HepG2 (cell line): ENCODE data around the gene P2RX3. TPM values are rescaled to one million over a fixed set of nuclear protein-coding genes. Genes with fewer than 3 reads are reported as not detected.
A peak's percentile ranks its signal among the peaks of the same experiment; 100 is the strongest.

Experiments used
- AGO1 ChIP-seq: fragments of 200-400 bp; formaldehyde crosslinking; IDR thresholded peaks from 2 replicates; pipeline ENCODE4 v1.6.1; 2017; ENCODE audit warnings: mild to moderate bottlenecking, low read depth, low read length, moderate library complexity; ENCODE audit not compliant: poor library complexity, severe bottlenecking
- AHR ChIP-seq: IDR thresholded peaks from 2 replicates; pipeline ENCODE4 v1.6.1; 2018; ENCODE audit warnings: missing genetic modification reagents, missing compliant biosample characterization
- AKAP8 ChIP-seq: sonication (generic); formaldehyde crosslinking; IDR thresholded peaks from 2 replicates; pipeline ENCODE4 v1.5.1; 2020; ENCODE audit warnings: mild to moderate bottlenecking, missing genetic modification reagents
- BHLHE40 ChIP-seq: IDR thresholded peaks from 2 replicates; pipeline ENCODE4 v1.6.1; 2011; ENCODE audit warnings: low read length, improper control_type of control experiment
- CHD2 ChIP-seq: IDR thresholded peaks from 2 replicates; pipeline ENCODE4 v1.6.1; 2011; ENCODE audit warnings: low read depth, low read length, improper control_type of control experiment
- HDAC6 ChIP-seq: fragments of 200-600 bp; sonication (generic); IDR thresholded peaks from 2 replicates; pipeline ENCODE4 v1.7.0; 2017; ENCODE audit warnings: mild to moderate bottlenecking, antibody characterized with exemption, low read length, low read depth
- HIC2 ChIP-seq: sonication (generic); formaldehyde crosslinking; IDR thresholded peaks from 2 replicates; pipeline ENCODE4 v1.9.0; 2022; ENCODE audit warnings: low read depth, missing genetic modification reagents
- IRF2 ChIP-seq: IDR thresholded peaks from 2 replicates; pipeline ENCODE4 v1.6.1; 2018; ENCODE audit warnings: missing genetic modification reagents, missing compliant biosample characterization
- MAFF ChIP-seq: IDR thresholded peaks from 2 replicates; pipeline ENCODE4 v1.6.1; 2011; ENCODE audit warnings: low read depth, low read length, improper control_type of control experiment
- MLX ChIP-seq: IDR thresholded peaks from 2 replicates; pipeline ENCODE4 v1.6.1; 2016
- MTA3 ChIP-seq: sonication (generic); formaldehyde crosslinking; IDR thresholded peaks from 2 replicates; pipeline ENCODE4 v1.4.0; 2020; ENCODE audit warnings: missing genetic modification reagents
- MTERF4 ChIP-seq: sonication (generic); formaldehyde crosslinking; IDR thresholded peaks from 2 replicates; pipeline ENCODE4 v1.8.0; 2023; ENCODE audit warnings: mild to moderate bottlenecking, missing genetic modification reagents
- NFE2 ChIP-seq: sonication (generic); formaldehyde crosslinking; IDR thresholded peaks from 2 replicates; pipeline ENCODE4 v1.4.0; 2020; ENCODE audit warnings: missing genetic modification reagents
- PCBP2 ChIP-seq: fragments of 200-400 bp; formaldehyde crosslinking; optimal IDR thresholded peaks from 2 replicates; pipeline ENCODE3; 2018; ENCODE audit warnings: low read length, low read depth; ENCODE audit not compliant: poor library complexity, severe bottlenecking
- RARA ChIP-seq: IDR thresholded peaks from 2 replicates; pipeline ENCODE4 v1.6.1; 2016; ENCODE audit warnings: missing genetic modification reagents, missing compliant biosample characterization
- RELA ChIP-seq: sonication (generic); formaldehyde crosslinking; IDR thresholded peaks from 2 replicates; pipeline ENCODE4 v1.4.0; 2020; ENCODE audit warnings: missing genetic modification reagents
- SALL1 ChIP-seq: sonication (generic); formaldehyde crosslinking; IDR thresholded peaks from 2 replicates; pipeline ENCODE4 v1.8.0; 2022; ENCODE audit warnings: mild to moderate bottlenecking, missing genetic modification reagents
- SP2 ChIP-seq: sonication (generic); formaldehyde crosslinking; IDR thresholded peaks from 2 replicates; pipeline ENCODE4 v1.5.1; 2020; ENCODE audit warnings: mild to moderate bottlenecking, missing genetic modification reagents
- THAP11 ChIP-seq: IDR thresholded peaks from 2 replicates; pipeline ENCODE4 v1.6.1; 2016; ENCODE audit warnings: missing biosample characterization, missing genetic modification reagents
- THYN1 ChIP-seq: sonication (generic); formaldehyde crosslinking; IDR thresholded peaks from 2 replicates; pipeline ENCODE4 v1.8.1; 2023; ENCODE audit warnings: low read depth, mild to moderate bottlenecking, moderate library complexity, missing genetic modification reagents, borderline replicate concordance
- WIZ ChIP-seq: sonication (generic); formaldehyde crosslinking; IDR thresholded peaks from 2 replicates; pipeline ENCODE4 v1.5.1; 2020; ENCODE audit warnings: mild to moderate bottlenecking, missing genetic modification reagents
- ZMAT3 ChIP-seq: sonication (generic); formaldehyde crosslinking; conservative IDR thresholded peaks from 2 replicates; pipeline ENCODE4 v1.7.0; 2021; ENCODE audit warnings: missing genetic modification reagents
- ZNF382 ChIP-seq: sonication (generic); formaldehyde crosslinking; IDR thresholded peaks from 2 replicates; pipeline ENCODE4 v1.5.0; 2020; ENCODE audit warnings: missing genetic modification reagents, mild to moderate bottlenecking, borderline replicate concordance
- ZNF44 ChIP-seq: sonication (generic); formaldehyde crosslinking; IDR thresholded peaks from 2 replicates; pipeline ENCODE4 v1.5.1; 2020; ENCODE audit warnings: mild to moderate bottlenecking, missing genetic modification reagents
- ZNF512B ChIP-seq: sonication (generic); formaldehyde crosslinking; IDR thresholded peaks from 2 replicates; pipeline ENCODE4 v1.5.1; 2020; ENCODE audit warnings: missing genetic modification reagents, mild to moderate bottlenecking, borderline replicate concordance
- ZNF546 ChIP-seq: sonication (generic); formaldehyde crosslinking; conservative IDR thresholded peaks from 2 replicates; pipeline ENCODE4 v1.8.1; 2023; ENCODE audit warnings: mild to moderate bottlenecking, missing genetic modification reagents
- ZNF777 ChIP-seq: sonication (generic); formaldehyde crosslinking; IDR thresholded peaks from 2 replicates; pipeline ENCODE4 v1.4.0; 2020; ENCODE audit warnings: missing genetic modification reagents
- polyA plus RNA-seq, 8 experiments: library from polyadenylated mRNA; depleted of rRNA in 3 of 8; stranded (reverse) in 7 of 8; unstranded in 1 of 8; fragments of >200 nt; fragmentation: Illumina TruSeq in 4 of 8; extraction: Trizol in 4 of 8; gene quantifications; 2 replicates each; pipeline versions ENCODE4 v1.2.1 to v1.2.3, GENCODE V29; 2011 to 2016; ENCODE audit warnings: low read depth in 4 of 8, missing spikeins in 1 of 8, mixed read lengths in 1 of 8; ENCODE audit not compliant: insufficient read depth in 1 of 8
- total RNA-seq, 5 experiments: library from RNA; depleted of rRNA; stranded (reverse); fragments of >200 nt; fragmentation: Illumina TruSeq; extraction: Trizol; gene quantifications; 2 replicates each; pipeline ENCODE4 v1.2.3, GENCODE V29; 2016; ENCODE audit warnings: low read depth in 1 of 5

Gene P2RX3
- total and polyA plus RNA-seq, 2 of the 13 experiments (the other 11 are each of a cell fraction or from before 2014, with no cell fraction given): 0.08 TPM; not detected in 1

DNA sequence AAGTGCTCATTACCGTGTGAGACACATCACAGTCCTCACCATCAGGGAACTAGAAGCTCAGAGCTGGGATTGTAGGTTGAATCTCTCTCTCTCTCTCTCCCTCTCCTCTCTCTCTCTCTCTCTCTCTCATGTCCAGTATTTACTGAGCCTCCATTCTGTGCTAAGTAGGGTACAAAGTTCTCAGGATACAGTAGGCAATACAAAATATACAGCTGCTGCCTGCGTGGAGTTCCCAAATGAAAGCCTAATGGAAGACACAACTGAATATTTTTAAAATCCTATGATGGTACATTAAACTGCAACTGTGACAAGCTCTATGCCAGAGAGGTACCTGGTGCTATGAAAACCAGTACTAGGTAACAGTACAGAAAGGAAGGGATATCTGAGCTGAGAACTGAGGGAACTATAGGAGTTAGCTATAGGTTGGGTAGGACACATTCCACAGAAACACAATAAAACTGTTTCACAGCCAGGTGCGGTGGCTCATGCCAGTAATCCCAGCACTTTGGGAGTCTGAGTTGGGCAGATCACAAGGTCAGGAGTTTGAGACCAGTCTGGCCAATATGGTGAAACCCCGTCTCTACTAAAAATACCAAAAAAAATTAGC, 61.9 kb downstream of the P2RX3 start (continued):
- TF ChIP-seq MTERF4 (CRISPR knock-in tag) (no peak), ZNF44 (CRISPR knock-in tag) (no peak), SALL1 (CRISPR knock-in tag) (peak; percentile 3; the same call in 1 of the 2 replicates), HIC2 (CRISPR knock-in tag) (no peak), THYN1 (CRISPR knock-in tag) (no peak), ZNF512B (no peak; the same call in 1 of the 2 replicates), MAFF (no peak), RELA (CRISPR knock-in tag) (no peak), THAP11 (peak; percentile 30; the same call in 1 of the 2 replicates), RARA (no peak), PCBP2 (no peak), SP2 (CRISPR knock-in tag) (no peak), IRF2 (CRISPR knock-in tag) (0 out of 2 replicates have a peak, but pooled peaks have one; percentile 47), MTA3 (CRISPR knock-in tag) (no peak), BHLHE40 (no peak), NFE2 (CRISPR knock-in tag) (no peak), AGO1 (no peak), CHD2 (no peak), AHR (no peak), ZNF546 (no peak), ZNF382 (CRISPR knock-in tag) (no peak), WIZ (CRISPR knock-in tag) (peak; percentile 79; the same call in 1 of the 2 replicates), ZMAT3 (CRISPR knock-in tag) (no peak), MLX (CRISPR knock-in tag) (peak; percentile 43; the same call in 1 of the 2 replicates), ZNF777 (no peak), AKAP8 (CRISPR knock-in tag) (no peak), HDAC6 (no peak)
